Measurements from ENCODE around the gene NYAP1. TPM values are rescaled to one million over a fixed set of nuclear protein-coding genes. Genes with fewer than 3 reads are reported as not detected.
"Not testable (repeated sequence)": the region's sequence is repeated elsewhere in the genome, so short reads cannot be mapped to it uniquely, and the experiment has no call there.

The NYAP1 gene
- total RNA-seq, 1 experiment from 2014 or later = 0.38 TPM

GRCh38 chr7:100519580-100519979 lies 35.9 kb downstream of the NYAP1 start:
- Mint-ChIP-seq H3K4me3 (ENCODE audit: low read depth, unreplicated experiment) (no peak overlapping the region), H3K27ac (ENCODE audit: unreplicated experiment) (no peak overlapping the region), H3K36me3 (ENCODE audit: insufficient read depth, unreplicated experiment) (no peaks in the 10 kb centered on the region), H3K9me3 (ENCODE audit: low read depth, unreplicated experiment) (no peaks in the 10 kb centered on the region), H3K4me1 (ENCODE audit: low read depth, unreplicated experiment) (no peaks in the 10 kb centered on the region), H3K27me3 (ENCODE audit: unreplicated experiment) (no peaks in the 10 kb centered on the region)
- TF ChIP-seq, protein P1, sequence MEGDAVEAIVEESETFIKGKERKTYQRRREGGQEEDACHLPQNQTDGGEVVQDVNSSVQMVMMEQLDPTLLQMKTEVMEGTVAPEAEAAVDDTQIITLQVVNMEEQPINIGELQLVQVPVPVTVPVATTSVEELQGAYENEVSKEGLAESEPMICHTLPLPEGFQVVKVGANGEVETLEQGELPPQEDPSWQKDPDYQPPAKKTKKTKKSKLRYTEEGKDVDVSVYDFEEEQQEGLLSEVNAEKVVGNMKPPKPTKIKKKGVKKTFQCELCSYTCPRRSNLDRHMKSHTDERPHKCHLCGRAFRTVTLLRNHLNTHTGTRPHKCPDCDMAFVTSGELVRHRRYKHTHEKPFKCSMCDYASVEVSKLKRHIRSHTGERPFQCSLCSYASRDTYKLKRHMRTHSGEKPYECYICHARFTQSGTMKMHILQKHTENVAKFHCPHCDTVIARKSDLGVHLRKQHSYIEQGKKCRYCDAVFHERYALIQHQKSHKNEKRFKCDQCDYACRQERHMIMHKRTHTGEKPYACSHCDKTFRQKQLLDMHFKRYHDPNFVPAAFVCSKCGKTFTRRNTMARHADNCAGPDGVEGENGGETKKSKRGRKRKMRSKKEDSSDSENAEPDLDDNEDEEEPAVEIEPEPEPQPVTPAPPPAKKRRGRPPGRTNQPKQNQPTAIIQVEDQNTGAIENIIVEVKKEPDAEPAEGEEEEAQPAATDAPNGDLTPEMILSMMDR (IDR thresholded peaks at IDR 0.05; ENCODE audit: unreplicated experiment) = no peak
- intact Hi-C loops (cut with micrococcal nuclease; ENCODE audit: unreplicated experiment) = no loop called here
- DNase-seq = no peak
- CTCF ChIA-PET = interaction anchor here (0.7 kb wide), 1 partner anchor 1051 kb away, joined by 4 read pairs; no protein-coding TSS in a partner anchor
- no TSS peak for BruUV-seq (replicated peaks)

DNA sequence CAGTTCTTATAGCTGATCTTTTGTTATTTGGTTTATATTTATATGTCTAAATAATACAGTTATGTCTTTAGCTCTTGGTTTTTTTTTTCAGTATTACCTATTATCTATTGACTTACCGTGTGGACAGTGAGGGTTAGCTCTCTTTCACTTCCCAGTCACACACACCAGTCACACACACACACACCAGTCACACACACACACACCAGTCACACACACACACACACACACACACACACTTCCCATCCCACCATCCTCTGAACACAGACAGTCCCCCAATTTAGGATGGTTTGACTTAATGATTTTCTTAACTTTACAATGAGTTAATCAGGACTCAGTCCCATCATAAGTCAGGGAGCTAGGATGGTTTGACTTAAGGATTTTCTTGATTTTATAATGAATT lies 36.4 kb downstream of the NYAP1 start:
- TF ChIP-seq, protein P1 (IDR thresholded peaks at IDR 0.05; ENCODE audit: unreplicated experiment) = no peak
- Mint-ChIP-seq H3K4me3 (ENCODE audit: low read depth, unreplicated experiment) (no peak overlapping the region), H3K27ac (ENCODE audit: unreplicated experiment) (no peak overlapping the region), H3K9me3 (ENCODE audit: low read depth, unreplicated experiment) (no peaks in the 10 kb centered on the region), H3K4me1 (ENCODE audit: low read depth, unreplicated experiment) (no peaks in the 10 kb centered on the region), H3K27me3 (ENCODE audit: unreplicated experiment) (no peaks in the 10 kb centered on the region), H3K36me3 (ENCODE audit: insufficient read depth, unreplicated experiment) (no peaks in the 10 kb centered on the region)
- CTCF ChIA-PET = interaction anchor here (0.5 kb wide), 1 partner anchor 63 kb away, joined by 5 read pairs; no protein-coding TSS in a partner anchor
- no peak for DNase-seq
- no TSS peak for BruUV-seq (replicated peaks)
- intact Hi-C loops (cut with micrococcal nuclease; ENCODE audit: unreplicated experiment) = no loop called here

GRCh38 chr7:100521076-100521475 lies 37.3 kb downstream of the NYAP1 start:
- CTCF ChIA-PET = no interaction called here
- no peak for DNase-seq
- intact Hi-C loops (cut with micrococcal nuclease; ENCODE audit: unreplicated experiment) = no loop called here
- H3K4me1 Mint-ChIP-seq (ENCODE audit: low read depth, unreplicated experiment) = no peaks in the 10 kb centered on the region
- TF ChIP-seq, protein P1 (IDR thresholded peaks at IDR 0.05; ENCODE audit: unreplicated experiment) = no peak
- H3K27ac Mint-ChIP-seq (ENCODE audit: unreplicated experiment) = no peak overlapping the region
- no peaks in the 10 kb centered on the region for H3K36me3 Mint-ChIP-seq (ENCODE audit: insufficient read depth, unreplicated experiment)
- no peaks in the 10 kb centered on the region for H3K27me3 Mint-ChIP-seq (ENCODE audit: unreplicated experiment)
- no peaks in the 10 kb centered on the region for H3K9me3 Mint-ChIP-seq (ENCODE audit: low read depth, unreplicated experiment)
- no peak overlapping the region for H3K4me3 Mint-ChIP-seq (ENCODE audit: low read depth, unreplicated experiment)
- BruUV-seq (replicated peaks) = no TSS peak

DNA sequence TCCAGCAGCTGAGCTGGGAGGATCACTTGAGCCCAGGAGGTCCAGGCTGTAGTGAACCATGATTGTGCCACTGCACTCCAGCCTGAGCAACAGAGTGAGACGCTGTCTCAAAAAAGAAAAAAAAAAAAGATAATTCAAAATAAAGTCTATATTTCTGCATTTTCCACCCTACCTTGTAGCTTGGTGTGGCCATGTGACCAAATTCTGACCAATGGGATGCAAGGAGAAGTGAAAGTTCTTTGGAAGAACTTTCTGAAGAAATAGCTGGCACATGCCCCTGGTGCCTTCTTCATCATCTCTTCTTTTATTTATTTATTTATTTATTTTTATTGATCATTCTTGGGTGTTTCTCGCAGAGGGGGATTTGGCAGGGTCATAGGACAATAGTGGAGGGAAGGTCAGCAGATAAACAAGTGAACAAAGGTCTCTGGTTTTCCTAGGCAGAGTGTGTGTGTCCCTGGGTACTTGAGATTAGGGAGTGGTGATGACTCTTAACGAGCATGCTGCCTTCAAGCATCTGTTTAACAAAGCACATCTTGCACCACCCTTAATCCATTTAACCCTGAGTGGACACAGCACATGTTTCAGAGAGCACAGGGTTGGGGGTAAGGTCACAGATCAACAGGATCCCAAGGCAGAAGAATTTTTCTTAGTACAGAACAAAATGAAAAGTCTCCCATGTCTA lies 38.3 kb downstream of the NYAP1 start:
- H3K9me3 Mint-ChIP-seq (ENCODE audit: low read depth, unreplicated experiment); BruUV-seq (replicated peaks); H3K36me3 Mint-ChIP-seq (ENCODE audit: insufficient read depth, unreplicated experiment); DNase-seq; H3K4me1 Mint-ChIP-seq (ENCODE audit: low read depth, unreplicated experiment); intact Hi-C loops (cut with micrococcal nuclease; ENCODE audit: unreplicated experiment); CTCF ChIA-PET; H3K4me3 Mint-ChIP-seq (ENCODE audit: low read depth, unreplicated experiment); H3K27me3 Mint-ChIP-seq (ENCODE audit: unreplicated experiment); H3K27ac Mint-ChIP-seq (ENCODE audit: unreplicated experiment): not testable (repeated sequence)

- H3K27me3 Mint-ChIP-seq (ENCODE audit: unreplicated experiment); H3K4me1 Mint-ChIP-seq (ENCODE audit: low read depth, unreplicated experiment); DNase-seq; H3K9me3 Mint-ChIP-seq (ENCODE audit: low read depth, unreplicated experiment); intact Hi-C loops (cut with micrococcal nuclease; ENCODE audit: unreplicated experiment); H3K27ac Mint-ChIP-seq (ENCODE audit: unreplicated experiment); H3K36me3 Mint-ChIP-seq (ENCODE audit: insufficient read depth, unreplicated experiment); CTCF ChIA-PET; BruUV-seq (replicated peaks); H3K4me3 Mint-ChIP-seq (ENCODE audit: low read depth, unreplicated experiment): not testable (repeated sequence)
These were observed 39.5 kb downstream of the NYAP1 start for GRCh38 chr7:100523192-100523591.

DNA sequence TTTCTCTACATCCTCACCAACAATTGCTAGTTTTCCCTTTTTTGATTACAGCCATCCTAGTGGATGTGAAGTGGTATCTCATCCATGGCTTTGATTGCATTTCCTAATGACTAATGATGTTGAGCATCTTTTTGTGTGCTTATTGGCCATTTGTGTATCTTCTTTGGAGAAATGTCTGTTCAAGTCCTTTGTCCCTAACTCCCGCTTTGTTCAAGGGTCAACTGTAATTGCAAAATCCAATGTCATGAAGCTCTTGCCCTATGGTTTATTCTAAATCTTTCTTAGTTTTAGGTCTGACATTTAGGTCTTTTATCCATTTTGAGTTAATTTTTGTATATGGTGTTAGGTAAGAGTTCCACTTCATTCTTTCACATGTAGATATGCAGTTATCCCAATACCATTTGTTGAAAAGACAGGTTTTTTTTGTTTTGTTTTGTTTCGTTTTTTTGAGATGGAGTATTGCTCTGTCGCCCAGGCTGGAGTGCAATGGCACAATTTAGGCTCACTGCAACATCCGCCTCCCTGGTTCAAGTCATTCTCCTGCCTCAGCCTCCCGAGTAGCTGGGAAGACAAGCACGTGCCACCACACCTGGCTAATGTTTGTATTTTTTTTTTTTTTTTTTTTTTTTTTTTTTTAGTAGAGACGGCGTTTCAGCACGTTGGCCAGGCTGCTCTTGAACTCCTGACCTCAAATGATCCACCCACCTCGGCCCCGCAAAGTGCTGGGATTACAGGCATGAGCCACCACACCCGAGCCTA lies 44.6 kb downstream of the NYAP1 start:
- H3K36me3 Mint-ChIP-seq (ENCODE audit: insufficient read depth, unreplicated experiment); H3K4me1 Mint-ChIP-seq (ENCODE audit: low read depth, unreplicated experiment); intact Hi-C loops (cut with micrococcal nuclease; ENCODE audit: unreplicated experiment); H3K27ac Mint-ChIP-seq (ENCODE audit: unreplicated experiment); BruUV-seq (replicated peaks); H3K4me3 Mint-ChIP-seq (ENCODE audit: low read depth, unreplicated experiment); H3K27me3 Mint-ChIP-seq (ENCODE audit: unreplicated experiment); CTCF ChIA-PET; DNase-seq; H3K9me3 Mint-ChIP-seq (ENCODE audit: low read depth, unreplicated experiment): not testable (repeated sequence)
